22Rv1 (cell line): Measurements from ENCODE around the gene ENTR1.

Source experiments
- H3K27ac ChIP-seq: fragments of 450-650 bp; 2 replicates; pipeline ENCODE4 v1.5.1; 2017
- CTCF ChIP-seq: fragments of 450-650 bp; IDR thresholded peaks from 2 replicates; pipeline ENCODE4 v1.5.1; 2017; ENCODE audit warnings: mild to moderate bottlenecking
- ZFX ChIP-seq: fragments of 450-650 bp; IDR thresholded peaks from 2 replicates; pipeline ENCODE4 v1.6.1; 2017; ENCODE audit warnings: antibody characterized with exemption, borderline replicate concordance

The ENTR1 gene

DNA sequence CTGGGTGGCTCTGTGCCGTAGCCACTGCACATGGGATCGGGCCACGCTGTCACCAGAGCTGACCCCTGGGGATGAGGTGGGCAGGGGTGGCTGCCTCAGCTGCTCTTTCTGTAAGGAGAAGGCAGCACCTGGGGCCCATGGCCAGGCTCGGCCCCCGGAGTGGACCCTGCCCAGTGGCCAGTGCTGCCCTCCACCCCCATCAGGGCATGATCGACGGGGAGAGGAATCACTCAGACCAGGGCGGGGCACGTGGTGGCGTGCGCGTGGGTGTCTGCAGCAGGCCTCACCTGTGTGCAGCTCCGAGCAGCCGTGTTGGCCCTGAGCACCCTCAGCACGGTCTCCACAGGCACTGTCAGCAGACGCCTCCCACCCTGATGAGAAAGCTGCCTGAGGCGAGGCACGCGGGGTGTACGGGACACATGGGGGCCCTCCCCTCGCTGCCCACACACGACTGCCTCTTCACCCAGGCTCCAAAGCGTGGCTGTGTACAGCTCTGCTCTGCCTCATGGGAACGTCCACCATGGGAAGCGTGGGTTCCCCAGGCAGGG, 28.4 kb downstream of the ENTR1 start:
- TF ChIP-seq CTCF (no peak), ZFX (no peak)
- no peak overlapping the region for H3K27ac ChIP-seq

DNA sequence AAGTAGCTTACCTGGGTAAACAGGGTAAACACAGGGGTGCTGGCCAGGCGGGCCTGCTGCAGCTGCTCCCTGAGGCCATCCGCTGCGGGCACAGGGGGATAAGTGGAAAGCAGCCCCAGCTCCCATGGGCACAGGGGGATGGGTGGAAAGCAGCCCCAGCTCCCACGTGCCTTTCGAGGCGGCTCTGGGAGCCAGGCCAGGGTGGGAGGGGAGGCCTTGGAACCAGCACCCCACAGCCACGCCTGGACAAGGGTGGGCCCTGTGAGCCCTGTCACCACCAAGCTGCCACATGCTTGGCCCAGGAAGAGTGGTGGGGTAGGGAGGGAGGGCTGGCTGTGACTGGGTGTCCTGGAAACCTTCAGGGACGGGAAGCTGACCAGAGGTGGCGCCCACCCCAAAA, 29.1 kb downstream of the ENTR1 start:
- TF ChIP-seq CTCF (no peak), ZFX (no peak)
- H3K27ac ChIP-seq = no peak overlapping the region

- no peak for TF ChIP-seq CTCF
- TF ChIP-seq ZFX = no peak
- no peak overlapping the region for H3K27ac ChIP-seq
Measured at GRCh38 chr9:136380381-136380780, 30.0 kb downstream of the ENTR1 start.

- H3K27ac ChIP-seq = no peak overlapping the region
- no peak for TF ChIP-seq ZFX
- TF ChIP-seq CTCF = no peak
Measured at GRCh38 chr9:136379891-136380290, 30.5 kb downstream of the ENTR1 start.

GRCh38 chr9:136379401-136379800, 31.0 kb downstream of the ENTR1 start:
- TF ChIP-seq CTCF (no peak), ZFX (no peak)
- H3K27ac ChIP-seq = no peak overlapping the region

DNA sequence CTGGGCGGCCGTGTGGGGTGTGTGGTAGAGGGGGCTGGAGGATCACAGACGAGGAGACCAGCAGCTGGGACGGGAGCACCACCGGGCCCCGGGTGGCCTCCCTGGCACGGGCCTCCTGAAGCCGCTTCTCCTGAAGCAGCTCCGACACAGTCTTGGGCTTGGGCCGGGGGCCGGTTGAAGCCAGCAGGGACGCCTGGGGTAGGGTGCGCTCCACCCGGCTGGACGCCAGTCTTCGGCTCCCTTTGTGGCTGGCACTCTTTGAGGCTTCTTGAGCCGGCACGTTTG, 31.5 kb downstream of the ENTR1 start:
- TF ChIP-seq CTCF = no peak
- TF ChIP-seq ZFX = no peak

DNA sequence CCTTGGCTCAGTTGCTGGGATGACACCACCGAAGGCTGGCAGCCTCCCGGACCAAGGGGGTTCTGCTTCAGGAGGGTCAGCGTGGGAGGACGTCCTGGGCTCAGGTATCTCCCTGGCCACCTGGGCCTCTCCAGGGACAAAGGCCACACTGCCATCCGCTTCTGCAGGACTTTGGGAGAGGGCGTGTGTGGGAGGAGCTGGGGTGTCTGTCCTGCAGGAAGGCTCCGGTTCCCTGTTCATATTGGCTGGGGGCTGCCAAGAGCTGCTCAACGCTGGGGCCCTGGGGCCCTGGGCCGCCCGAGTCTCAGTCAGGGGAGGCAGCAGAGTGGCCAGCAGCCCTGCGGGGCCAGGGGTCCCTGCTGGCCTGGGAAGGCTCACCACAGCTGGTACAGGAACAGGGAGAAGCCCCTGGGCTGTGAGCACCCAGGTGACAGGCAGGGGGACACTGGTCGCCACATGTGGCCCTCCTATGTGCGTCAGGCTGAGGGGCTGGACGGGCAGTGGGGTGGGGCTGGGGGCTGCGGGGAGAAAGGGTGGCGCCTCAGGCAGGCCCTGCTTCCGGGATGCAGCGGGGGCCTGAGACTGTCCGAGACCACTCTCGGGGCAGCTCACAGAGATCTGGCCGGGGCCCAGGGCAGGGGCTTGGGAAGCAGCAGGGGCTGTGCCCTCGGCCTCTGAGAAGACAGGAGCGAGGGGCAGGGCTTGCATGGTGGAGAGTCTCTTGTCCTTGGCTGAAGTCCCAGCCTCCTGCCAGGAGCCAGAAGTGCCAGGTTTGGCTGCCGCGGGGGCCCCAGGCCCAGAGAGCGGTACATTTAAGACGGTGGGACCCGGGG, 32.0 kb downstream of the ENTR1 start:
- TF ChIP-seq CTCF = no peak
- no peak for TF ChIP-seq ZFX
- H3K27ac ChIP-seq = no peak overlapping the region

More for the DNA sequence above, 31.5 kb downstream of the ENTR1 start:
- no peak overlapping the region for H3K27ac ChIP-seq
